ENCODE measurements around the gene TNRC6C.
"Not testable (repeated sequence)": the region's sequence is repeated elsewhere in the genome, so short reads cannot be mapped to it uniquely, and the experiment has no call there.

The TNRC6C gene

DNA sequence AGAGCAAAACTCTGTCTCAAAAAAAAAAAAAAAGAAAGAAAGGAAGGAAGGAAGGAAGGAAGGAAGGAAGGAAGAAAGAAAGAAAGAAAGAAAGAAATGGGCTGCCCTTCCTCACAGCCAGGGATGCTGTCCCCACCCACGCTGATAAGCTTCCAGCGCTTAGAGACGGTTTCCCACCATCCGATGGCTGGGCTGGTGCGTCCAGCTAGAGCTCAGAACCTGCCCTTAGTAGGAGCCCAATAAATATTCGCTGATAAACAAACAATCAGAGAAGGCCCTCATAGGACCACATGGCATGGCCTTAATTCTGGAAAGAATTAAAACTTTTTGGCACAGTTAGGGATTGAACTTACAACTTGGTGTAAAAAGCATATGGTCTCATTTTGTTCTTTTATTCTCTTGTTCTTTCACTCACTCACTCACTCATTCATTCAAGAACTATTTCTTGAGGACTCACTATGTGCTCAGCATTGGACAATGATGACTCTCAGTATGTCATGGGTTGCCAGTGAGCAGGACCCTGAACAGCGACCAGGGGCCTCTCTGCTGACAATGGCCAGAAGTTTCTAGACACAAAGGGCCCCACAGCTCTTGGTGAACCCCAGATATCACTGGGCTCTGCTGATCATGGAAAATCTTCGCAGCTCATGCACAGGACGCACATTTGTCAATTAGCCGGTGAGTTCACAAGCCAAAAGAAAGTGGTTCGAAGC, 32.5 kb upstream of the TNRC6C start:
- H3K9me3 Mint-ChIP-seq, result no peaks in the 10 kb centered on the region
- no peak overlapping the region for H3K4me3 Mint-ChIP-seq
- H3K36me3 Mint-ChIP-seq (ENCODE audit: low read depth), result no peaks in the 10 kb centered on the region
- no peak overlapping the region for H3K27ac Mint-ChIP-seq
- H3K4me1 Mint-ChIP-seq (ENCODE audit: low read depth), result no peaks in the 10 kb centered on the region
- peaks cover 97% of the 10 kb centered on the region for H3K27me3 Mint-ChIP-seq
- intact Hi-C loops (cut with micrococcal nuclease), result no loop called here

DNA sequence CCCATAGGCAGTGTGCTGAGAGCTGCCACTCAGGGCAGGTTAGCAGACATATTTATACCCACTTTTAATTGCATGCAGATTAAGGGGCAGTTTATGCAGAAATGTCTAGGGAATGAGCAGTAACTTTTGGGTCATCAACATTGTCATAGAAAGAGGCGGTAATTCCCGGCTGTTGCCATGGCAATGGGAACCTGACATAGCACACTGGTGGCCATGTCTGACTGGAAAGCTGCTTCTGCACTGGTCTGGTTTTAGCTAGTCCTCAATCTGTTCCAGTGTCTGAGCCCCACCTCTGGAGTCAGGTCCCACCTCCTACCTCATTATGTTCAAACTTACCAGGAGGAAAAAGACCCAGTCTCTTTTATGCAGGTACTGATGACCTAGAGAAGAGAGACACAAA, 31.5 kb upstream of the TNRC6C start:
- peaks cover 97% of the 10 kb centered on the region for H3K27me3 Mint-ChIP-seq
- intact Hi-C loops (cut with micrococcal nuclease), result no loop called here
- H3K4me3 Mint-ChIP-seq, result no peak overlapping the region
- no peaks in the 10 kb centered on the region for H3K36me3 Mint-ChIP-seq (ENCODE audit: low read depth)
- H3K9me3 Mint-ChIP-seq, result no peaks in the 10 kb centered on the region
- H3K27ac Mint-ChIP-seq, result no peak overlapping the region
- no peaks in the 10 kb centered on the region for H3K4me1 Mint-ChIP-seq (ENCODE audit: low read depth)

DNA sequence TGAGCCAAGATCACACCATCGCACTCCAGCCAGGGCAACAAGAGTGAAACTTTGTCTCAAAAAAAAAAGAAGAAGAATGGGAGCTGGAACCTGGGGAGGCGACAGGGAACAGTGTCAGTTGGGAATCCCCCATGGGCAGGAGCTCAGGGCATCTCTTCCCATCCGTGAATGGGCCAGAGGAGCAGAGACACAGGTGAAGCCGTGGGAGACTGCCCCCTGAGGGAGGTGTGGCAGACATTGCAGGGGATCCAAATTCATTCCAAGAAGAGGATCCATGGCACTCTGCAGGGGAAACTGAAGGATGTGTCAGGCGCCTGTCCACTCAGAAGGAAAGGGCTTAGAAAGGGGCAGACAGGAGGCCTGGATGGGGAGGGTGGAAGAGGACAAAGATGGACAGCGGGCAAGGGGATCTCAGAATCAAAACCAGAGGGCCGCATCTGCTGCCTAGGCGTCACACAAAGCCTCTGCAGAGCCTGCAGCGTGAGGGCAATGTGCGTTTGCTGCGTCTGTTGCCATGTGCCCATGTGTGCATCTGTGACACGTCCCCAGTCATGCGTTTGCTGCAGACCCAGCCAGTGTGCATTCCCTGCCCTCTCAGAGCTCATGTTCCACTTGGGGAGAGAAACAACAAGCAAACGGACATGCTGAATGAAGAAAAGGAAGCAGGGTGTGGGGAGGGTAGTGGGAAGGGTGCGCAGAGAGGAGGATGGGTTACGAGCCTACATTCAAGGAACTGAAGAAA, 30.6 kb upstream of the TNRC6C start:
- peaks cover 97% of the 10 kb centered on the region for H3K27me3 Mint-ChIP-seq
- H3K27ac Mint-ChIP-seq, result no peak overlapping the region
- H3K9me3 Mint-ChIP-seq, result no peaks in the 10 kb centered on the region
- no peak overlapping the region for H3K4me3 Mint-ChIP-seq
- intact Hi-C loops (cut with micrococcal nuclease), result no loop called here
- H3K36me3 Mint-ChIP-seq (ENCODE audit: low read depth), result no peaks in the 10 kb centered on the region
- peaks cover under 1% of the 10 kb centered on the region for H3K4me1 Mint-ChIP-seq (ENCODE audit: low read depth)

DNA sequence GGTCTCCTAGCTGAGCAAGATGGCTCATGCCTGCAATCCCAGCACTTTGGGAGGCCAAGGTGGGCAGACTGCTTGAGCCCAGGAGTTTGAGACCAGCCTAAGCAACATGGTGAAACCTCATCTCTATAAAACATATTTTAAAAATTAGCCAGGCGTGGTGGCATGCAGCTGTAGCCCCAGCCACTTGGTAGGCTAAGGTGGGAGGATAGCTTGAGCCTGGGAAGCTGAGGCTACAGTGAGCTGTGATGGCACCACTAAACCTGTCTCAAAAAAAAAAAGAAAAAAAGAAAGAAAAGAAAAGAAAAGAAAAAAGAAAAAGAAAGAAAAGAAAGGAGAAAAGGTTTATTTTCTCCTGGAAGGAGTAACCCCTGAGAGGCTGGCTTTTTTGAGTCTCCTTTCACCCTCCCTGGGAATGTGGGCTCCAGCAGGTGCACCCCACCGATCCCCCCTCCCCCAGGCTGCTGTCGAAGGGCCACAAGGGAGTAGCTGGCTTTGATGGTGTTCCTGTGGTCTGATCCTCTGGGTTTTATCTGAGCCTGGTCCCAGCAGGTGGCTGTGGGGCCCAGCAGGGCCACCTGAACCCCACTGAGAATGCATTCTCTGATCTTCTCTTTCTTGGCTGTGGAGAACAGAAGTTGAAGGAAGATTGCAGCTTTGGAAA, 29.9 kb upstream of the TNRC6C start:
- Mint-ChIP-seq H3K27ac (no peak overlapping the region), H3K36me3 (ENCODE audit: low read depth) (no peaks in the 10 kb centered on the region), H3K4me3 (no peak overlapping the region), H3K9me3 (no peaks in the 10 kb centered on the region), H3K27me3 (peaks cover 97% of the 10 kb centered on the region), H3K4me1 (ENCODE audit: low read depth) (peaks cover 6% of the 10 kb centered on the region)
- intact Hi-C loops (cut with micrococcal nuclease), result no loop called here

DNA sequence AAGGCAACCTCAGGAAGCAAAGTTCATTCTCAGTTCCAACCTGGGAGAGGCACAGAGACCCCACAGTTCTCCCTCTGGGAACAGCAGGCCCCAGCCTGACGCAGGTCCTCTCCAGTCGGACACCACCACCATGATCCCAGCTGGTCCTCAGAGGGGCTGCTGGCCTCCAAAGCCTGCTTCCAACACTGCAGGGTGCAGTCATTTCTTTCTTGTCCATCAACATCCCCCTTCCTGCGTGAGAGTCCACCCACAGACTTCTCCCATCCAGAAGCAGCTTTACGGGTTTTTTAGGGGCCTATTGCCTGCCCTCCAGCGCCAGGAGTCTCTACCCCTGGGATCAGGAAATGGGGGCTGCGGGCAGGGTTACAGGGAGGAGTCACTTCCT, 29.3 kb upstream of the TNRC6C start:
- H3K36me3 Mint-ChIP-seq (ENCODE audit: low read depth), result no peaks in the 10 kb centered on the region
- H3K4me1 Mint-ChIP-seq (ENCODE audit: low read depth), result peaks cover 9% of the 10 kb centered on the region
- intact Hi-C loops (cut with micrococcal nuclease), result no loop called here
- no peak overlapping the region for H3K27ac Mint-ChIP-seq
- H3K4me3 Mint-ChIP-seq, result no peak overlapping the region
- peaks cover 97% of the 10 kb centered on the region for H3K27me3 Mint-ChIP-seq
- H3K9me3 Mint-ChIP-seq, result no peaks in the 10 kb centered on the region

DNA sequence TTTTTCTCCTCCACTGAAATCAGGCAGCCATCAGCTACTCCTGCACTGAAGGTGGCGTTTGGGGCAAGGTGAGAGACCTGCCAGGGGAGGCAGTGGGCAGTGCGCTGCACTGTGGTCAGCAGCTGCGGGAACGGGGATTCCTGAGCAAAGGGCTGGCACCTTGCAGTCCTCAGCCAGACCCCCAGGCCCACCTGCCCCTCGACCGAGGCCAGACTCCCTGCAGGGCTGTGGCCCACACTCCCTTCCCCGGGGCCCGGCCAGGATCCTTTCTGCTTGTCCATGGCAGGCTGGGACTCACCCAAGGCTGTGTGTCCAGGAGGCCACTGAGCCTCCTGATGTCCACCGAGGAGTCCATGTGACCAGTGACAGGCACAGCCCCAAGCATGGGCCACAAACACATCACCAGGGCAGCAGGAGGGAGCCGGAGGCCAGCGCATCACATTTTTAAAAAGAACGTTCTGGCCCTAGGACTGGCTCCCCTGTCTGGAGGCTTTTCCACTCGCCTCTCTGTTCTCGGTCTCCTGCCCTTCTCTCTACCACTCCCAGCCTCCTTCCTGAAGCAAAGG, 28.5 kb upstream of the TNRC6C start:
- H3K4me3 Mint-ChIP-seq, result no peak overlapping the region
- H3K36me3 Mint-ChIP-seq (ENCODE audit: low read depth), result no peaks in the 10 kb centered on the region
- H3K4me1 Mint-ChIP-seq (ENCODE audit: low read depth), result peaks cover 9% of the 10 kb centered on the region
- H3K27ac Mint-ChIP-seq, result no peak overlapping the region
- intact Hi-C loops (cut with micrococcal nuclease), result no loop called here
- peaks cover 97% of the 10 kb centered on the region for H3K27me3 Mint-ChIP-seq
- no peaks in the 10 kb centered on the region for H3K9me3 Mint-ChIP-seq

DNA sequence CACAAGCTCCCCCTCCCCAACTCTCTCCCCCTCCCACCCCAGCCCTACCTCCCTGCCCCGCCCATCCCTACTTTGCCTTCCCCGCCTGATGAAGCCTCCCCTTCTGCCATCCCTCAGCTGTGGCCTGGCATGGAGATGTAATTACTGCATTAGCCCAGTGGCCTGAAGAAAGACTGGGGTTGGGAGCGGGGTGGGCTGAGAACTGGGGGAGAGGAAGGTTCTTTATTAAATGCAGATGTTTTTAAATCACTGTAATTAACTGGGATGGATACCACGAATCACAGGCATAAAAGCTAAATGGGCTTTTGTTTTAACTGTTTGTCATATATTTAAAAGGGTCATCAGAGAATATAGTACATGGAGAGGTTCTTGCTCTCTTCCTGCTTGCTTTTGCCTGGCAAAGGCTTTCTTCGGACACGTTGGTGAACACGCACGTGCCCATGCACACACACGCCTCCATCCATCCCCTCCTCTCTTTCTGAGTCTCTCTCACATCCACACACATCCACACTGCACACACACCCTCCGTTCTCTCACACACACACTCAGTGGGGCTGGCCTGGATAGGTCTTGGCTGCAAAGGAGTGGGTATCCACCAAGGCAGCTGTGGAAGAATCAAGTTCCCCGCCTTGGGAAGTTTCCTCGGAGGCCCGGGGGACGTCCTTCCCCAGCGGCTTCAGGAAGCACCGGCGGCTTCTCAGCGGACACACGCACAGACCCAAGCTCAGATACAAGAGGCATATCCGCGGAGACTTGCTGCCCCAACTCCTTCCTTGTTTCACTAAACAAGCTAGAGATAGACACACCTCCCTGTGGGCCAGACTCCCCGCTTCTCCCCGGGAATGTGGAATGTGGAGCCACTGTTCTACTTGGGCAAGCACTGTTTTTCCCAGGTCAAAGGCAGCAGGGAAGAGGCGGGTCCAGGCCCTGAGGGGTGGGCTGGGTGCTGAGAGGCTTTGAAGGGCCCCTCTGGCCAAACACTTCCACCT, 27.4 kb upstream of the TNRC6C start:
- H3K27ac Mint-ChIP-seq, result no peak overlapping the region
- H3K36me3 Mint-ChIP-seq (ENCODE audit: low read depth), result no peaks in the 10 kb centered on the region
- H3K4me1 Mint-ChIP-seq (ENCODE audit: low read depth), result peaks cover 9% of the 10 kb centered on the region
- no peaks in the 10 kb centered on the region for H3K9me3 Mint-ChIP-seq
- H3K4me3 Mint-ChIP-seq, result no peak overlapping the region
- H3K27me3 Mint-ChIP-seq, result peaks cover 97% of the 10 kb centered on the region
- intact Hi-C loops (cut with micrococcal nuclease), result no loop called here

DNA sequence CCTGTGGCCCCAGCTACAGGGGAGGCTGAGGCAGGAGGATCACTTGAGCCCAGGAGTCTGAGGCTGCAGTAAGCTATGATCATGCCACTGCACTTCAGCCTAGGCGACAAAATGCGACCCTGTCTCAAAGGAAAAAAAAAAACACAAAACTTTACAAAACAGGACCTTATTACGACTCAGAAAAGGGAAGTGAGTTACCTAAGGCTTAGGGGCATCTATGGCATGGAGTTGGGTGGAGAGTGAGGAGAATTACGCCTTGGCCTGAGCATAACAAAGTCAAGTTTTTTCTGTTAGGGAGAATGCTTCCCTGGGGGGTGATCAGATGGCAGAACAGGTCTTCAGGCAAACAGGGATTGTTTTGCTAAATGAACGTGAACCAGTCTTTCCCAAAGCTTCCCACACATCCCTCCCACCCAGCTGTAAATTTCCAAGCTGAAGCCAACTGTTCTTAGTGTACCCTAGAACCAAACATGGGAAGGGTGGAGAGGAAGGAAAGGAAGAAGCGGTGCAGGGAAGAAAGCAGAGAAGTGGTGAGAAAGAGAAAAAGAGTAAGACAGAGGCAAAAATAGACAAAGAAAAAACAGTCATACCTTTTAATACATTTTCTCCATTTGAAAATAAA, 24.6 kb upstream of the TNRC6C start:
- Mint-ChIP-seq H3K4me1 (ENCODE audit: low read depth) (peaks cover 9% of the 10 kb centered on the region), H3K27me3 (peaks cover 93% of the 10 kb centered on the region), H3K4me3 (no peak overlapping the region), H3K27ac (no peak overlapping the region), H3K9me3 (no peaks in the 10 kb centered on the region), H3K36me3 (ENCODE audit: low read depth) (no peaks in the 10 kb centered on the region)
- intact Hi-C loops (cut with micrococcal nuclease), result no loop called here

DNA sequence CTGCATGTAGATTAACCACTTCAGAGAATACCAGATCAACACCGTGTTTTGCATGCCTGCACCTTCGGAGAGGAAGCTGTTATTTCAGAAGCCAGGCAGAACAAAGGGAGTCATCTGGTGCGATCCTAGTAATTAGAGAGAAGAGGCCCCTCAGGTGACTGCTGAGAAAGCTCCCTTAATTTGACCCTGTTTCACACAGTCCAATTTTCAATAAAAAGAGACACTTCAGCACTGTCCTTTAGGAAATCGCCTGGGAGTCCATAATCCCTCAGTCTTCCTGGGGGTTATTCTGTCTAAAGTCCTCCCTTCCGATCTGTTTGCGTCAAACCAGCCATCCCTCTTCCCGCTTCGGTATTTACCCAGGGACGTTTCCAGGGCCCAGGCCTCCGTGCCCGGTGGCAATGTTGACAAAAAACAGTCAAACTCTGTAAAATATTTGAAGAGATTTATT, 23.4 kb upstream of the TNRC6C start:
- peaks cover 89% of the 10 kb centered on the region for H3K27me3 Mint-ChIP-seq

DNA sequence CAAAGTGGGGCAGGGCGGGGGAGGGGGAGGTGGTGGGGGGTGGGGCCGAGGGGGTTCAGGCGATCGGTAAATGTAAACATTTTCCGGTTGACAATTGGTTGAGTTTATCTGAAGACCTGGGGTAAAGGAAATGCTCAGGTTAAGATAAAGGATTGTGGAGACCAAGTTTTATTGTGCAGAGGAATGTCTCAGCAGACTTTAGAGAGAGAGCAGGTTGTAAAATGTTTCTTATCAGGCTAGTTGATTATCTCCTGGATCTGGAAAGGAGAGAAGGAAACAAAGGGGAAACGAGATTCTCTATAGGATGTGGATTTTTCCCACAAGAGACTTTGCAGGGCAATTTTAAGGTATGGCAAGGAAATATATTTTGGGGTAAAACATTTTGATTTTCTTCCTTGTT, 22.8 kb upstream of the TNRC6C start:
- peaks cover 90% of the 10 kb centered on the region for H3K27me3 Mint-ChIP-seq
- H3K4me1 Mint-ChIP-seq (ENCODE audit: low read depth); H3K9me3 Mint-ChIP-seq; H3K27ac Mint-ChIP-seq; intact Hi-C loops (cut with micrococcal nuclease); H3K36me3 Mint-ChIP-seq (ENCODE audit: low read depth); H3K4me3 Mint-ChIP-seq: not testable (repeated sequence)

More for the DNA sequence above, 23.4 kb upstream of the TNRC6C start:
- peaks cover 9% of the 10 kb centered on the region for H3K4me1 Mint-ChIP-seq (ENCODE audit: low read depth)
- no peak overlapping the region for H3K4me3 Mint-ChIP-seq
- no peaks in the 10 kb centered on the region for H3K36me3 Mint-ChIP-seq (ENCODE audit: low read depth)
- no peaks in the 10 kb centered on the region for H3K9me3 Mint-ChIP-seq
- no peak overlapping the region for H3K27ac Mint-ChIP-seq
- intact Hi-C loops (cut with micrococcal nuclease), result no loop called here

DNA sequence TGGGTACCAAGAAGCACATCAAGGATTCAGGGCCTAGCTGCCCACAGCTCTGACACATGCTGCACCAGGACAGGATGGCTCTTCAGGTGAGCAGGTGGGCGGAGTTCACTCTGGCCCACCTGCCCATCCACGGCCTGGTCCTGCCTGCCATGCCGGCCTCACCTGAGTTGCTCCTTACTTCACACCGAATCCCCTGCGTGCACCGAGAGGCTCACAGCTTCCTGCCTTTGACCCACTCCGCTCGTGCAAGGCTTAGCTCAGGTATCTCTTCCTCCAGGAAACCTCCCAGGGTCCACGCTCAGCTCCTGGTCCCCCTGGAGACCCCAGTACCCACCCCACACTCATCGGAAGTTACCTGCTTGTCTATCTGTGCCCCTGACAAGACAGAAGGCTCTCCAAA, 21.6 kb upstream of the TNRC6C start:
- H3K36me3 Mint-ChIP-seq (ENCODE audit: low read depth), result no peaks in the 10 kb centered on the region
- intact Hi-C loops (cut with micrococcal nuclease), result no loop called here
- H3K27me3 Mint-ChIP-seq, result peaks cover 90% of the 10 kb centered on the region
- peaks cover 9% of the 10 kb centered on the region for H3K4me1 Mint-ChIP-seq (ENCODE audit: low read depth)
- no peaks in the 10 kb centered on the region for H3K9me3 Mint-ChIP-seq
- no peak overlapping the region for H3K27ac Mint-ChIP-seq
- H3K4me3 Mint-ChIP-seq, result no peak overlapping the region

DNA sequence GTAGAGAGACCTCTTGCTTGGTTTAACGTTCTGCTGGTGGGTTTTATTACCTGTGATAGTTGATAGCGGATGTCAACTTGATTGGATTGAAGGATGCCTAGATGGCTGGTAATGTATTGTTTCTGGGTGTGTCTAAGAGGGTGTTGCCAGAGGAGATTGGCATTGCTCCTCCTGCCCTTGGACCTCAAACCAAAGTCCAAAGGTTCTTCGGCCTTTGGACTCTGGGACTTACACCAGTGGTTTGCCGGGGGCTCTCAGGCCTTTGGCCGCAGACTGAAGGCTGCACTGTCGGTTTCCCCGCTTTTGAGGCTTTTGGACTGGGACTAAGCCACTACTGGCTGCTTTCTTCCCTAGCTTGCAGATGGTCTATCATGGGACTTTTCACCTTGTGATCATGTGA, 17.5 kb upstream of the TNRC6C start:
- Mint-ChIP-seq H3K27ac (no peak overlapping the region), H3K4me1 (ENCODE audit: low read depth) (peaks cover 3% of the 10 kb centered on the region), H3K36me3 (ENCODE audit: low read depth) (no peaks in the 10 kb centered on the region), H3K9me3 (no peaks in the 10 kb centered on the region), H3K27me3 (peaks cover 87% of the 10 kb centered on the region), H3K4me3 (no peak overlapping the region)
- intact Hi-C loops (cut with micrococcal nuclease), result no loop called here
